Suppressor macrophage treated with lipopolysaccharide for 1 hour (primary cell): ENCODE data around the gene PDE4D.

Experiments used
- DNase-seq, 3 donors: peaks; one replicate each; pipeline ENCODE4 v3.0.0-alpha.2; 2020 to 2022

PDE4D gene

DNA sequence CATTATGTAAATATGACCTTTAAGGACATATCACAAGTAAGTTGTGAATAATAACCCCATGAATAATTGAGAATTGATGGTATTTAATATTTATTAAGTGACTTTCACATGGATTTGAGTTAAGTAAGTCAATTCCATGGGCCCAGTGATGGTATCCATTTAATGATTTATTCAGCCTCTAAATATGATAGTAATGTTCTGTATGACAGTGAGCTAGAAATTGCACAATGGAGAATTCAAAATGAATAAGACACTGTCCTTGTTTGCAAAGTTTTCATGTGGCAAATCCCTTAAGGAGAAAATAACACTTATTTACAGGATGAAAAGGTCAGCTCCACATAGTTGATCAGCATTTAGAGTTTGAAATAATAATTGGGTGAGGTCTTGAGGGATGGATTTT lies 160.7 kb downstream of the PDE4D start:
- DNase-seq: no peak

DNA sequence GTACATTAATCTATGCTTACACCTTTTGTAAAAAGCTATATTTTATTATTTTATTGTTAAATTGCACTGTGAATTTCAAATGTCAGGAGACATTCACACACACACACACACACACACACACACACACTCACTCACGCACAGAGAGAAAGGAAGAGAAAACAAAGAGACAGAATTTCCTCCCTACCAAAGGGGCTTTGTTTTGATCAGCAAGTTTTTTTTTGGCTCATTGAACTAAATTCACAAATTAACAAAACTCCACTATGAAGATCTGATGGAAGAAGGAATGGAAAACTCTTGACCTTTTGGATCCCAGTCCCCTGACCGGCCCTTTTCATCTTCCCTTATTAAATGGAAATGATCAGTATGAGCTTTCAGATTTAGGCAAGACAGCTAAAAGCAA lies 161.2 kb downstream of the PDE4D start:
- DNase-seq: no peak

DNA sequence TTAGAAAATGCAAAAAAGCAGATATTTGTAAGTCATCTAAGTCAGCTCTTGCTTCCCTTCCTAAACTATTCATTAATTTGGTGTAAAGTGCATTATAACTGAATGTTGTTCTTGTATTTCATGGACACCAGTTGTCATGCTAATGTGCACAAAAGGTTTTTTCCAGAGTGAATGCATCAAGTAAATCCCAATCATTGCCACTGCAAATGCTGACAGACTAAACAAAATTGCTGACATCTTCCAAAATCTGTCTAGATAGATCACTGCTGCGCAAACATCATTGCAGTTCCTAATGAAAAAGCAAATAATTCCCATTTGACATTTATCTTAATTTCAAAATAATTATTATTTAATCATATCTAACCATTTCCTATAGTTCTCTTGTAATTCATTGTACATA lies 161.7 kb downstream of the PDE4D start:
- DNase-seq: no peak

DNA sequence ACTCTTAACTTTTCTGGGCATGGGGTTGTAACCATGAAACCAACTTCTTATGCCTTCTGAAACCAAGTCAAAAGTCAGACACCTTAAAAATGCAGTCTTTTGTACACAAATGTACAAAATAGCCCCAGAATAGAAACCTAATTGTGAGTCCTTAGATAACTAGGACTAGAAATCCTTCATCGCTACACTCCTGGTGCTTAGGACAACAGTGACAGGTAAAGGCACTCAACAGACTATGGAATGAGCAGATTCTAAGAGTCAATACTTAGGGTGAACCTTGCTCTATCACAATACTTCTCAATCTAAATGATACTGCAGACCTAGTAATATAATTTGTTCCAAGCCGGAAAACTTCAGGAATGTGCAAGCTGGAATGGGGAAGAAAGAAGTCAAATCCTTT lies 163.7 kb downstream of the PDE4D start:
- no peak for DNase-seq

DNA sequence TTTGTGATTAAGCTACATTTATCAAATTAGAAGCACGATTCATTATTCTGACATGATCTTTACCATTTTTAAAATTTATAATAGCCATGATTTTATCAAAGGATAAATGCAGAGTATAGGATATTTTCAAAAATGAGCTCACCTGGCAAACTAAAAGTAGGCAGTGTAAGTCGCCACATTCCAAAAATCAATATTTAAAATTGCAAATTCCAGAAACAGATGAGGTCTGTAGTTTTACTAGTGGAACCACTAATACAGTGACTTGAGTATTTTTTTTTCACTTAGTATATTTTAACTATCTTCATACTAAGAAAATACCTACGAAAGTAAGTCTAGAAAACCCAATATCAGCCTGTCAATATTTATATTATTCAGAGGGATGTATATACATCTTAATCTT lies 164.2 kb downstream of the PDE4D start:
- no peak for DNase-seq

DNA sequence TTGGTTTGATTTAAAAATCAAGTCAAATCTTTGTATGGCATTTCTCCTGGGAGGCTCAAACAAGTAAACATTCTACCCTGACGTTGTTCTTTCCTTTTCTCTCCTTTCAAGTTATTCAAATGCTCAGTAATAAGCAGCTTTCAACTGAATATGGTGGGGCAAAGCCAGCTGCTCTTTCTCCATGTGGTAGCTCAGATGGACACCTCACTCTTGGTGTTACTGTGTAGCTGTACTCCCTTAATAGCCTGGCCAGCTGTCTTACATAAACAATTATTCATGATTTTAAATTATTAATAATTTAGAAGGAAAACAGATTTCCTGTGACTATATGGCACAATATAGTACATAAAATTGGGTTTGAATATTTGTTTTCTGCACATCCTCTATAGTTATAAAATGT lies 165.2 kb downstream of the PDE4D start:
- no peak for DNase-seq

- no peak for DNase-seq
Observed at GRCh38 chr5:59727186-59727585, 166.3 kb downstream of the PDE4D start.

DNA sequence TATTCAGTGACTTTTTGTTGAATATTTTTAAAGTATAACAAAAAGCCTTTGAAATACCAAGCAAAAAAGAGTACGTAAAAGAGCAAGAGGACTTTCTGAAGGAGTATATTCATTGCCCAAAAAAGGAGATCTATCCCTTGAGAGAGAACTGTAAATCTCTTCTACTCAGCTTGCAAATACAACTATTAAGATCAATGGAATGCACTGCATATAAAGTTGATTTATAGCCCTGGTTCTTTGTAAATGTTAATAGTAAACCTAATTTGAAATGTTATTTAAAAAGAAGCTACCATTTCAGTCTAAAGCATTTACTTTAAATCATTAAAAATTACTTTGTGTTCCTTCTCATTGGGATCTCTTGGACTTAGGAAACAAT lies 168.1 kb downstream of the PDE4D start:
- DNase-seq: no peak

DNA sequence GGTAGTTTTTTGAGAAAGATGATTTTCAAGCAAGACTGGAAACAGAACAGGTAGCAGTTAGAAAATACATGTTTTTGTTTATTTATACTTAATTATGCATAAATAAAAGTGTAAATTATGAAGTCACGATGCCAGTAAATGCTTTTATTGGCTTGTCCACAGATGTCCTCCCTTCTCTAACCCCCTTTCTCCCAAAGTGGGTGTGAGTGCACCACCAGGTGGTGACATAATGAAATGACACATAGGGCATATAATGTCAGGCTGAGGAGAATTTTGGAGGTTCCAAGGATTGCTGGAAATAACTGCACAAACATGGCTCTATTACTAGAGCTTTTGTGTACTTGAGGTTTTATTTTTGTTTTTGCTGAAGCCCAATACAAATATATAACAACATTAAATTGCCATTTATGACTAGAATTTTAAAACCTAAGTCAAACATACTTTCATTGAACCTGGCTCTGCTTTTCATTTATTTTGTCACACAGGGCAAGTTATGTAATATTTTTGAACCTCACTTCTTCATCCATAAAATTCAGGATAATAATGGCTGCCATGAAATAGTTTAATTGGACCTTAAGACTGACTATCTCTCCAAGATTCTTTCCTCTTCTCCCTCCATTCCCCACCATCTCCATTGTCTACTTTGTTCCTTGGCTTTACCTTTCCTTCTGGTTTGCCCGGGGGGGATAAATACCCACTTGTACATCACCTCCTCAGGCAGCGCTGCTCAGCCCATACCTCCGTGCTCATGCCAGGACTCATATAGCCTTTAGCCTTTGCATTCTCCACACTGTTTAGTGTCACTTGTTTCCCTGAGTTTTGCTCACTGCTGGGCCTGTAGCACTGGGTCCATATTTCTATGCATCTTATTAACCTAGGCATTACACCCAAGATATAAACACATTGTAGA lies 168.8 kb downstream of the PDE4D start:
- peak; percentile 53 to 63 (median 58) for DNase-seq

GRCh38 chr5:59722874-59723273 lies 170.7 kb downstream of the PDE4D start:
- DNase-seq: peak in 1 of 3 donors; percentile 6

DNA sequence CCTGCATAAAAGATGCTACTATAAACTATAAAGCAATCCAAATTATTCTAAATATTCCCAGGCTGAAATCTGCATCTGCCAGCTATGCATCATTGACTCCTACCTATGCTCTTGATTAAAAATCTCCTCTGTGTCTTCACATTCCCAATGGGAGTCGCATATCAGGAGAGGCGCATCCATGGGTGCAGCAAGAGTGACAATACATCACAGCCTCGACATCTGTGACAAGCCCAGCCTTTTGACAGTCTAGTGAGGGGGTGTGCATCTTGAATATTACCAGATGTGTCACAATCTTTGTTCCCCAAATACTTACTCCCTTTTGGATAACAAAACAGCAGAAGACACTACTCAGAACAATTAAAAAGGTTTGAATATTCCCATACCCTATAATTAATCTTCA lies 171.8 kb downstream of the PDE4D start:
- no peak for DNase-seq

DNA sequence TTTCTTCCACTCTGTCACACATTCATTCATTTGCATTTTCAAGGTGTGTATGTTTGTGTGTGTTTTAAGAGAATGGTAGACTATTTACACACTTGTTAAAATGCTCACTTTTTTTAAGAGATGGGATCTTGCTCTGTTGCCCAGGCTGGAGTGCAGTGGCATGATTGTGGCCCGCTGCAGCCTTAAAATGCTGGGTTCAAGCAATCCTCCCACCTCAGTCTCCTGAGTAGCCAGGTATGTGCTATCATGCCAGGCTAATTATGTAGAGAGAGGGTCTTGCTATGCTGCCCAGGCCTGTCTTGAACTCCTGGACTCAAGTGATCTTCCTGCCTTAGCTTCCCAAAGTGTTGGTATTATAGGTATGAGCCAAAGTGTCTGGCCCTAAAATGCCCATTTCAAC lies 173.5 kb downstream of the PDE4D start:
- no peak for DNase-seq

DNA sequence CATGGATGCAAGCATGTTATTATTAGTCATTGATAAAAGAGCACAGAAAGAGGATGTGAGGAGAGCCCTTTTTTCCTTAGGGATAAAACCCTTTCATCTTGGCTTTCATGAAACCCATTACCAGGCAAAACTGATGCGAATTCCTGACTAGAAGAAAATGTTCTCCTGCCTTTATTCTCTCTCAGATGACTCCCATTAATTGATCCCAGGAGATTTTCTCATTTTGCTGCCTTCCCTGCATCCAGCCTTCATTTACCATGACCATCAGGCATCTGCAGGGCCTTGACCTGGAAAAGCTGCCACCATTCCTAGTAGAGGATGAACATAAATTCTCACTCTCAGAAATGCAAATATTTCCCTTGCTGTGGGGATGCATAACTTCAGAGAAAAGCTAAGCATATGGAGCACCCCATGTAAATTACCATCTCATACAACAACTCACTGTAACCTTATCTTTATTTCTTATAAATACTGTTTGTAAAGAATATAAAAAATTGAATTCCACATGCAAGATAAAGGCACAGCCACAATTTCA lies 176.5 kb downstream of the PDE4D start:
- no peak for DNase-seq

DNA sequence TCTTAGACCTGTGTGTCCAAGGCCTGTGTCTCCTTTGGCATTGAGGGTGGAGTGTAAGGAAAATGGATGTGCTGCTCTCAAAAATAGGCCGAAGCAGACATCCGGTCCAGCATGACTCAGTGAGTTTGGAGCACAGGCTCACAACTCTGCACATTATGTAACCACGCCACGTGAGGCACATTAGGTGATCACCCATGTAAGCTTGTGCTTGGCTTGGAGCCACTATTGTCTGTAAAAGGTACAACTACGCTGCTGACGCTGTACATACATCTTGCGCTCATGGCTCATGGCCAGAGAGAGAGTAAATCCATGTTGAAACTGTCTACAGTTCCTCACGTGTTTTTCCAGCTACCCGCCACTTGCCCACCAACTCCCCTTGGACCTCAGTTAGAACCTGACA lies 177.5 kb downstream of the PDE4D start:
- no peak for DNase-seq

- no peak for DNase-seq
Observed at GRCh38 chr5:59715228-59715627, 178.3 kb downstream of the PDE4D start.

DNA sequence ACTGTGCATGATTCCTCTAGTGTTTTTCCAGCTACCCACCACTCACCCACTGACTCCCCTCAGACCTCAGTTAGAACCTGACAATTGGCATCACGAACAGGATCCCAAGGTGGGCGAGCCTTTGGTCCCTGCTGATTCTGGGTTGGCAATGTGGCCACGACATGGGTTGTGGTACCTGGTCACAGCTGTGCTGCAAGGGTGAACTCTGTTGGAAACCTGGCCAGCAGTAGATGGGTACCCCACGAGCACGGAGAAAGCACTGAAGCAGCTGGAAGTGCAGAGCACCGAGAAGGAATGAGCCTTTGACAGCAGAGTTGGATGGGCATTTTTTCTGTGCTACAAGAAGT lies 180.1 kb downstream of the PDE4D start:
- no peak for DNase-seq

DNA sequence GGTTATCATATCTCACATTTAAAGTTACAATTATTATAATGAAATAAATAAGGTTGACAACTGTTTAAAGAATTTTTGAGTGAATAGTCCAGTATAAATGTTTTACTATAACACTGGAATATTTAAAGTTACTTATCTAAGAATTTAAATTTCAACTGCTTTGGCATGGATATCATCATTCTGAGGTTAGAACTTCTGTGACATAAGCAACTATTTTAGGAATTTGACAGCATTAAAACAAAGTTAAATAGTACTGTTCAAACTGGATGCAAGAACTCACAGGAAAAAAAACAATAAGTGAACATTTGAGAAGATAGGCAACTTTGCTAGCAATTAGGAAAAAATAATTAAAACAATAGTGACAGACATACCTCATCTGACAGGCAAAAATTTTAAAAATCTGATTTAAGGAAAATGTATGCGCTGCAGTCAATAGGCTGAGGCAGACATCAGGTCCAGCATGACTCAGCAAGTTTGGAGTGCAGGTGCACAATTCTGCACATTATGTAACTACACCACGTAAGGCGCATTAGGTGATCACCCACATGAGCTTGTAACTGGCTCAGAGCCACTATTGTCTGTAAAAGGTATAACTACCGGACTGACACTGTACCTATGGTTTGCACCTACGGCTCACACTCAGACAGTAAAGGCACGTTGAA lies 180.6 kb downstream of the PDE4D start:
- no peak for DNase-seq

DNA sequence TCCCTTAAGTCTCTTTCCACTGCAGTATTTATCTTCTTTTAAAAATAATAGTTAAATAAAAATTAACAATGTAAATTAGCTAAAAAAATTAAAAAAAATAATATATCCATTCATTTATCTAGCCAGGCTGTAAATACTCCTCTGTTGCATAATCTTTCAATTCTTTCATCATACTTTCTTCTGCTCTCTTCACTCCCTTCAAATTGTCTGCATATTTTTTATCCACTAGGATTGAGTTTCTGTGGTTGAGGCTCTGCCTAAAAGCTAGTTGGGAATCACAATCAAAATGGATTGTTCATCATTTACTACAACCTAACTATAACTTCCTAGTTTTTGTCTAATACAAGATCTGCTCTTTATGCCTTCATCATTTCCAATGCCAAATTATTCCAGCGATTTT lies 182.2 kb downstream of the PDE4D start:
- DNase-seq: no peak

DNA sequence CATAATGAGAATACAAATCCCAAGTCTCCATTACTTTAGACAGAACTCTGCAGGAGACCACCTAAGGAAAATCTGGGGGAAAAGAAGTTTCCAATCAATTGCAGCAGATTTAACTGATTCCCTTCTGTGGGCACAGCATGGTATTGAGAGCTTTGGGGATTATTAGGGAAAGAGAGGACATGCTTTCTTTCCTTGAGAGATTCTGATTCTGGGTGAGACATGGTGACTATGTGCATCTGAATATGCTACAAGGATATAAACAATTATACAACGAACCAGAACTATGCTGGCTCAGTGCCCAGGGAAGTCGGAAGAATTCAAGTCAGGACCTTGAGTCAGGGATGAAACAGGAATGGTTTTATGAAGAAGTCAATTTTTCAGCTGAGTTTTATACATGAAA lies 183.7 kb downstream of the PDE4D start:
- DNase-seq: no peak

- DNase-seq: no peak
Observed at GRCh38 chr5:59709346-59709821, 184.1 kb downstream of the PDE4D start.

GRCh38 chr5:59704936-59705335 lies 188.6 kb downstream of the PDE4D start:
- DNase-seq: no peak

DNA sequence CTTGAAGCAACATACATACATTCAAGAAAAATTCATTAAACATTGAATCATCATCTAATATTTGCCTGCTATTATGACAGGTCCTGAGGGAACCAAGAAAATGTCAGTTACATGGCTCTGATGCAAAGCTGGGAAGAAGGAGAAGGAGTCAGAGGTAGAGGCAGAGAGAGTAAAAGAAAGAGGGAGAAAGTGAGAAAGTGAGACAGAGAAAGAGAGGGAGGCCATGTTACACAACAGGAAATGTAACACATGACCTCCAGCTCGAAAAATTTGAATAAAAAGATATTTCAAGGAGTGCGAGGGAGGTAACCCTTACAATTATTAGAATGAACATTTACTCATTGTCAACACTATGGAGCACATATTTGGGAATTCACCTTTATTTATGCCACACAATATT lies 189.7 kb downstream of the PDE4D start:
- DNase-seq: no peak

DNA sequence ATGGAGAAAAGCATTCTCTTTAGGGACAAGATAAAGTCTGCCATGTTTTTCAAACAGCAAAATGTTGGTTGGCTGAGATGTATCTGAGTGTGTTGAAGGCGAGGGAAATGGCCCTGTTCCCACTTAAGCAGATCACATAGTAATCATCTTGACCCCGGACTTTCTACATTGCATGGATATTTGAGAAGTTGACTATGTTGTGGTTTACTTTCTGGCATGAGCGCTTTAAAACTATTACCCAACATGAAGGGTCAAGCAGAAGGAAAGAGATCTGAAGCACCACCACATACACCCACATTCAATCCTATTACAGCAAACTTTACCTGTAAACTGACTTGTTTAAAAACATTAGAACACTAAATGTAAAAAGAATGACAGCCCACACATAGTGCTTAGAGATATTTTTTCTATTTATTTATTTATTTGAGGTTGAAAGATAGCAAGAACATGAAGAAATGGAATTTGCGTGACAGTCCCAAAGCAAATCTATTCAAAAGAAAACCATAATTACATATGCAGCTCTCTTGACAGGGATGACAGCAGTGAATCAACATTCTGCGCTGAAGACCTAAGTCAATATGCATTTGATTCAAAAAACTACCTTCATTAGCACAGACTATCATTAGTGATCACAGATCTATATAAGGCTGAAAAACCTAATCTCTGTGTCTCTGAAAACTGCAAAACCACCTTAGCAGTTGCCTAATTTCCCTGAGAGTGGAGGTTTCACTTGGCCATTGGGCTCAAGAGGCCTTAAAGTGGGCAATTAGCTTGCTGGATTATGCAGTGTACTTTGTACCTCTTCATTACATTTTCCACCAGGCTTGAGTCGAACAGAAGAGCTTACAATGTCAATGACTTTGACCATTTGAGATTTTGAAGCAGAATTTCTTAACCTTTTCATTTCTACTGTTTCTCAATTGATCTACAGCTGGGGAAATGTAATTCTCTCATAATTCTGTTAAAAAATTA lies 195.0 kb downstream of the PDE4D start:
- DNase-seq: no peak
